GM12878 (cell line): ENCODE measurements around the gene SPACDR. TPM values are rescaled to one million over a fixed set of nuclear protein-coding genes. Genes with fewer than 3 reads are reported as not detected.

Source experiments
- ATAC-seq: fragments of 200-7000 bp; cut with Tn5 transposase; 3 replicates; pipeline ENCODE4 v1.9.1; 2020; ENCODE audit warnings: mild to moderate bottlenecking, moderate library complexity
- BruUV-seq: library from RNA; stranded (reverse); fragments of 400-500 nt; replicated peaks from 2 replicates; lab custom pipeline; 2021; lab: Mats Ljungman, UMichigan
- CTCF ChIA-PET: fragments of 300-600 bp; sonication (Branson Sonifier 250); formaldehyde crosslinking; extraction: SDS; loops from one replicate; lab custom pipeline; 2021; ENCODE audit warnings: inconsistent platforms; lab: Yijun Ruan, JAX
- POLR2A ChIA-PET: fragments of 350-600 bp; formaldehyde crosslinking; extraction: SDS; loops from one replicate; lab custom pipeline; 2021; ENCODE audit warnings: inconsistent platforms; lab: Charles Lee
- RAD21 ChIA-PET: fragments of 300-600 bp; sonication (Branson Sonifier 250); formaldehyde crosslinking; loops from one replicate; lab custom pipeline; 2023; ENCODE audit warnings: antibody characterized with exemption; ENCODE audit not compliant: unreplicated experiment; lab: Charles Lee
- SMC1A ChIA-PET: fragments of 300-600 bp; sonication (Branson Sonifier 250); formaldehyde crosslinking; loops from one replicate; lab custom pipeline; 2023; ENCODE audit not compliant: unreplicated experiment, uncharacterized antibody; lab: Charles Lee
- DNase-seq: peaks from one replicate; pipeline ENCODE4 v3.0.0-alpha.2; 2011; ENCODE audit warnings: low read depth, low spot score
- FAIRE-seq: peaks from 3 replicates; lab custom pipeline; 2011; peaks lifted over from hg19 to GRCh38; lab: Jason Lieb, UNC
- H2AFZ ChIP-seq: 2 replicates; pipeline ENCODE4 v1.6.0; 2011; ENCODE audit warnings: low read depth, low read length, control low read depth; ENCODE audit not compliant: control insufficient read depth
- H3K27ac ChIP-seq: 2 replicates; pipeline ENCODE4 v1.5.1; 2011; ENCODE audit warnings: control low read depth; ENCODE audit not compliant: control insufficient read depth, insufficient read depth
- H3K27me3 ChIP-seq, 2 experiments: replicated peaks in 1 of 2; 2 replicates each; pipeline versions ENCODE4 v1.6.0 to v1.6.1; 2011; ENCODE audit warnings: low read length in 1 of 2; ENCODE audit not compliant: control insufficient read depth in 2 of 2, insufficient read depth in 2 of 2
- H3K36me3 ChIP-seq, 2 experiments: 2 replicates each; pipeline ENCODE4 v1.5.1; 2011; ENCODE audit warnings: low read length in 1 of 2; ENCODE audit not compliant: control insufficient read depth in 2 of 2, insufficient read depth in 2 of 2
- H3K4me1 ChIP-seq: 2 replicates; pipeline ENCODE4 v1.6.1; 2011; ENCODE audit warnings: mild to moderate bottlenecking, low read length, moderate library complexity, mixed read lengths; ENCODE audit not compliant: control insufficient read depth, insufficient read depth
- H3K4me2 ChIP-seq: 2 replicates; pipeline ENCODE4 v1.6.0; 2011; ENCODE audit warnings: control low read depth; ENCODE audit not compliant: control insufficient read depth, insufficient read depth
- H3K4me3 ChIP-seq: fragments of 200-600 bp; sonication (generic); 2 replicates; pipeline ENCODE4 v1.5.1; 2016
- H3K79me2 ChIP-seq: 2 replicates; pipeline ENCODE4 v1.6.0; 2011; ENCODE audit warnings: low read length; ENCODE audit not compliant: control insufficient read depth, insufficient read depth
- H3K9ac ChIP-seq: 2 replicates; pipeline ENCODE4 v1.8.0; 2011; ENCODE audit warnings: low read length, control low read depth, mixed read lengths; ENCODE audit not compliant: control insufficient read depth, insufficient read depth
- H3K9me3 ChIP-seq: replicated peaks from 3 replicates; pipeline ENCODE4 v1.5.1; 2011; ENCODE audit warnings: mild to moderate bottlenecking, low read length; ENCODE audit not compliant: control insufficient read depth, insufficient read depth
- H4K20me1 ChIP-seq: 2 replicates; pipeline ENCODE4 v1.6.0; 2011; ENCODE audit not compliant: control insufficient read depth, insufficient read depth
- BACH1 ChIP-seq: fragments of 450-650 bp; IDR thresholded peaks from 2 replicates; pipeline ENCODE4 v1.6.1; 2017; ENCODE audit warnings: mild to moderate bottlenecking, borderline replicate concordance
- BCLAF1 ChIP-seq: fragments of 450-650 bp; IDR thresholded peaks from 2 replicates; pipeline ENCODE4 v1.6.1; 2017; ENCODE audit warnings: antibody characterized with exemption, mild to moderate bottlenecking, moderate library complexity
- CHD2 ChIP-seq: IDR thresholded peaks from 2 replicates; pipeline ENCODE4 v1.6.1; 2011; ENCODE audit warnings: low read depth, low read length, improper control_type of control experiment, borderline replicate concordance
- CTCF ChIP-seq, 3 experiments: IDR thresholded peaks in 2 of 3; conservative IDR thresholded peaks in 1 of 3; 2 replicates each; pipeline ENCODE4 v1.5.1; 2011; ENCODE audit warnings: low read depth in 3 of 3, low read length in 3 of 3, mild to moderate bottlenecking in 3 of 3, control low read depth in 2 of 3, moderate library complexity in 2 of 3, inconsistent platforms in 1 of 3, mixed read lengths in 1 of 3; ENCODE audit not compliant: control insufficient read depth in 2 of 3, insufficient read depth in 1 of 3; ENCODE audit errors: extremely low read depth in 1 of 3
- HDAC2 ChIP-seq: fragments of 200-600 bp; sonication (generic); IDR thresholded peaks from 2 replicates; pipeline ENCODE4 v1.6.1; 2017
- HDAC6 ChIP-seq: fragments of 200-600 bp; sonication (generic); IDR thresholded peaks from one replicate; pipeline ENCODE4 v1.8.0; 2017; ENCODE audit warnings: antibody characterized with exemption; ENCODE audit not compliant: unreplicated experiment
- IRF4 ChIP-seq: IDR thresholded peaks from 2 replicates; pipeline ENCODE4 v1.6.1; 2011; ENCODE audit warnings: low read depth, low read length
- NRF1 ChIP-seq: conservative IDR thresholded peaks from 2 replicates; pipeline ENCODE4 v1.6.1; 2011; ENCODE audit warnings: mild to moderate bottlenecking, low read depth, low read length, improper control_type of control experiment
- RELB ChIP-seq: fragments of 450-650 bp; IDR thresholded peaks from 2 replicates; pipeline ENCODE4 v1.6.1; 2017; ENCODE audit warnings: low read depth, mild to moderate bottlenecking, moderate library complexity
- RUNX3 ChIP-seq: IDR thresholded peaks from 2 replicates; pipeline ENCODE4 v1.6.1; 2012; ENCODE audit warnings: low read length, inconsistent platforms
- SIX5 ChIP-seq: IDR thresholded peaks from 2 replicates; pipeline ENCODE4 v1.6.1; 2011; ENCODE audit warnings: mild to moderate bottlenecking, low read depth, low read length, moderate library complexity; ENCODE audit not compliant: severe bottlenecking
- SRF ChIP-seq, 2 experiments: IDR thresholded peaks; 2 replicates each; pipeline ENCODE4 v1.6.1; 2011; ENCODE audit warnings: low read depth in 2 of 2, low read length in 2 of 2, mild to moderate bottlenecking in 1 of 2, moderate library complexity in 1 of 2
- USF1 ChIP-seq: IDR thresholded peaks from 2 replicates; pipeline ENCODE4 v1.6.1; 2011; ENCODE audit warnings: borderline replicate concordance, low read depth, mild to moderate bottlenecking, moderate library complexity, mixed read lengths, low read length; ENCODE audit not compliant: insufficient read depth; ENCODE audit errors: extremely low read length
- YY1 ChIP-seq: IDR thresholded peaks from 2 replicates; pipeline ENCODE4 v1.6.1; 2011; ENCODE audit warnings: low read depth, mild to moderate bottlenecking, low read length
- ZNF384 ChIP-seq: IDR thresholded peaks from 2 replicates; pipeline ENCODE4 v1.6.1; 2012; ENCODE audit warnings: low read depth, mild to moderate bottlenecking, low read length, improper control_type of control experiment, borderline replicate concordance
- ZNF622 ChIP-seq: fragments of 450-650 bp; IDR thresholded peaks from 2 replicates; pipeline ENCODE4 v1.6.1; 2017; ENCODE audit warnings: mild to moderate bottlenecking, inconsistent platforms
- WGBS: methylation state at CpG from one replicate; pipeline ENCODE4 v1.1.6; 2016; ENCODE audit warnings: low lambda C conversion rate; ENCODE audit not compliant: insufficient replicate concordance, insufficient coverage; ENCODE audit errors: missing lambda C conversion rate; 5-methylcytosine and 5-hydroxymethylcytosine counted together
- in situ Hi-C: fragments of 300-500 bp; cut with MboI; formaldehyde crosslinking; loops from 9 replicates; pipeline ENCODE4 v1.14.3; 2018; ENCODE audit warnings: mixed read lengths
- intact Hi-C: fragments of 100-400 bp; cut with micrococcal nuclease; formaldehyde crosslinking; loops from one replicate; pipeline ENCODE4 v1.14.2; 2022; ENCODE audit not compliant: unreplicated experiment
- polyA plus RNA-seq, 11 experiments: library from polyadenylated mRNA; depleted of rRNA in 4 of 11; unstranded in 6 of 11; stranded (reverse) in 5 of 11; fragments of >200 nt; fragmentation: Nextera tagmentation in 4 of 11; fragmentation: Illumina TruSeq in 1 of 11; extraction: Ambion mirVana in 4 of 11; extraction: Trizol in 1 of 11; gene quantifications; 1 replicate in 1 of 11; 2 replicates in 10 of 11; pipeline versions ENCODE4 v1.2.1 to v1.2.3, GENCODE V29; 2011 to 2016; ENCODE audit warnings: inconsistent platforms in 2 of 11, missing spikeins in 2 of 11, low read depth in 1 of 11
- total RNA-seq, 4 experiments: library from RNA; depleted of rRNA in 3 of 4; stranded (reverse); fragments of >200 nt in 3 of 4; fragmentation: Illumina TruSeq in 1 of 4; extraction: Trizol in 1 of 4; gene quantifications; 2 replicates each; pipeline versions ENCODE4 v1.2.1 to v1.2.3, GENCODE V29; 2013 to 2021

The SPACDR gene
- total and polyA plus RNA-seq, 10 of the 15 experiments (the other 5 are each of a cell fraction or from before 2014, with no cell fraction given), result 0.18 to 1.5 (median 0.63) TPM

- in situ Hi-C loops, result no loop called here
- TF ChIP-seq RELB (no peak), SRF (IDR thresholded peaks at IDR 0.05; ENCODE audit: low read depth in 2 of 2, low read length in 2 of 2) (no peak), ZNF384 (no peak), RUNX3 (no peak), HDAC2 (no peak), ZNF622 (no peak), YY1 (no peak), SIX5 (no peak), IRF4 (no peak), BCLAF1 (no peak), NRF1 (no peak), CTCF (IDR thresholded peaks at IDR 0.05 in 2 of 3, conservative IDR thresholded peaks at IDR 0.05 in 1 of 3; ENCODE audit: control insufficient read depth in 2 of 3, extremely low read depth in 1 of 3, insufficient read depth in 1 of 3, low read depth in 3 of 3, low read length in 3 of 3) (no peak), CHD2 (no peak), HDAC6 (no peak), USF1 (no peak), BACH1 (no peak)
- TF ChIP-seq, all 136 proteins: peak for 0
- Histone ChIP-seq H3K27ac (no peak overlapping the region), H3K9me3 (no peaks in the 10 kb centered on the region; the same call in 2 of the 3 replicates), H3K4me1 (peaks cover 22% of the 10 kb centered on the region), H3K79me2 (no peaks in the 10 kb centered on the region), H3K4me2 (no peak overlapping the region), H2AFZ (no peak overlapping the region), H3K27me3 (no peaks in the 10 kb centered on the region), H3K36me3 (no peaks in the 10 kb centered on the region), H3K9ac (no peak overlapping the region), H4K20me1 (no peaks in the 10 kb centered on the region), H3K4me3 (no peak overlapping the region)
- SMC1A ChIA-PET, result interaction anchor here (0.7 to 2.6 kb wide), 7 partner anchors 8 to 41 kb away, joined by 3 to 11 read pairs (median 4); partner anchors contain the start of genes MEPCE and ZCWPW1
- DNase-seq (no peak), ATAC-seq (no peak), FAIRE-seq (no peak)
- CTCF ChIA-PET, result interaction anchor here (1.4 to 2.8 kb wide), 5 partner anchors 8 to 283 kb away, joined by 5 to 9 read pairs (median 5); no protein-coding TSS in a partner anchor
- RAD21 ChIA-PET, result interaction anchor here (1.4 to 1.6 kb wide), 2 partner anchors 8 to 13 kb away, joined by 4 read pairs; partner anchors contain the start of gene ZCWPW1
- 97% methylated on average over 5 of the region's 5 CpGs for WGBS
- POLR2A ChIA-PET, result interaction anchor here (1.0 to 2.1 kb wide), 4 partner anchors 8 to 22 kb away, joined by 3 to 13 read pairs (median 4); partner anchors contain the start of genes MEPCE and ZCWPW1
- intact Hi-C loops, result no loop called here
- no TSS peak for BruUV-seq
These were observed 48.6 kb downstream of the SPACDR start for GRCh38 chr7:100415448-100415847.
